ENCODE data around the gene SLC18A2. TPM values are rescaled to one million over a fixed set of nuclear protein-coding genes. Genes with fewer than 3 reads are reported as not detected.

The SLC18A2 gene
- total RNA-seq, 1 donor from 2014 or later: 0.16 TPM

Other genes with a start within 250 kb of the SLC18A2 start
- gene SHTN1, start 235.9 kb upstream of the SLC18A2 start, total RNA-seq: 3.7 TPM
- not detected for gene VAX1, start 102.8 kb upstream of the SLC18A2 start, total RNA-seq
- not detected for gene KCNK18, start 43.6 kb upstream of the SLC18A2 start, total RNA-seq
- gene PDZD8, start 134.3 kb downstream of the SLC18A2 start, total RNA-seq: 20.0 TPM